ENCODE data around the gene HCRTR1. TPM values are rescaled to one million over a fixed set of nuclear protein-coding genes. Genes with fewer than 3 reads are reported as not detected.

The HCRTR1 gene
- polyA plus RNA-seq, 1 of the 3 experiments (the other 2 are of a cell fraction): 0.03 TPM

DNA sequence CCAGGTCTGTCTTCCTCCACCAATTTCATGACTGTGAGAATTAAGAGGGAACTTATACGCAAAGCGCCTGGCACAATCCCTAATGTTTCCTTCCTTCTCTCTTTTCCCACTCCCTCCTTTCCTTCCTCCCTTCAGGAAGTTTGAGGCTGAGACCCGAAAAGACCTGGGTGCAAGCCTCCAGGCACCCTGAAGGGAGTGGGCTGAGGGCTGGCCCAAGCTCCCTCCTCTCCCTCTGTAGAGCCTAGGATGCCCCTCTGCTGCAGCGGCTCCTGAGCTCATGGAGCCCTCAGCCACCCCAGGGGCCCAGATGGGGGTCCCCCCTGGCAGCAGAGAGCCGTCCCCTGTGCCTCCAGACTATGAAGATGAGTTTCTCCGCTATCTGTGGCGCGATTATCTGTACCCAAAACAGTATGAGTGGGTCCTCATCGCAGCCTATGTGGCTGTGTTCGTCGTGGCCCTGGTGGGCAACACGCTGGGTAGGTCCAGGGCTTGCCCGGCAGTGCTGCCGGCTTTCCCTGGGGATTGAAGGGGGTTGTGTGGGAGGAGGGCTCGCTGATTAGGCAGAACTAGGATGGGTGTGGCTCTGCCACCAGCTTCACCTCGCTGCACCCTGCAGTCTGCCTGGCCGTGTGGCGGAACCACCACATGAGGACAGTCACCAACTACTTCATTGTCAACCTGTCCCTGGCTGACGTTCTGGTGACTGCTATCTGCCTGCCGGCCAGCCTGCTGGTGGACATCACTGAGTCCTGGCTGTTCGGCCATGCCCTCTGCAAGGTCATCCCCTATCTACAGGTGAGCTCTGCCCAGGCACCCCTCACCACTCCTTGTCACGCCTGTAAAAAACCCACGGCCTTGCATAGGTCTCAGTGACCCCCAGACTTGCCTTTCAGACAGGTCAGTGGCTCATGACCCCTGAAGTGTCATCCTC is 1.7 kb downstream of the HCRTR1 start:
- Histone ChIP-seq H3K27me3 (ENCODE audit: insufficient read depth) (no peaks in the 10 kb centered on the region), H3K9me3 (no peaks in the 10 kb centered on the region), H3F3A (replicated peaks; ENCODE audit: insufficient read depth) (no peaks in the 10 kb centered on the region), H4K20me1 (ENCODE audit: insufficient read depth) (no peaks in the 10 kb centered on the region), H3K27ac (ENCODE audit: low read depth in 2 of 2, low read length in 1 of 2) (no peak overlapping the region), H3K9me2 (no peaks in the 10 kb centered on the region), H3K4me1 (ENCODE audit: control insufficient read depth in 1 of 2, insufficient read depth in 2 of 2, low read depth in 1 of 2, low read length in 1 of 2) (peaks cover 0 to 21% of the 10 kb centered on the region in 2 experiments; a peak in 1 of 4 replicates), H3K79me2 (ENCODE audit: insufficient read depth) (no peaks in the 10 kb centered on the region), H3K4me2 (no peak overlapping the region), H3K36me3 (replicated peaks in 1 of 2; ENCODE audit: control insufficient read depth in 1 of 2, insufficient read depth in 2 of 2, low read length in 1 of 2) (no peaks in the 10 kb centered on the region), H2AFZ (ENCODE audit: low read depth) (no peak overlapping the region), H3K4me3 (ENCODE audit: low read depth in 2 of 2, low read length in 1 of 2) (no peak overlapping the region), H3K9ac (no peak overlapping the region)
- TF ChIP-seq FOSL2 (IDR thresholded peaks at IDR 0.05; ENCODE audit: borderline replicate concordance, low read depth) (no peak), FOXM1 (IDR thresholded peaks at IDR 0.05; ENCODE audit: low read depth) (no peak), NFIC (IDR thresholded peaks at IDR 0.05; ENCODE audit: borderline replicate concordance) (no peak), ELF1 (IDR thresholded peaks at IDR 0.05) (no peak), RAD21 (IDR thresholded peaks at IDR 0.05; ENCODE audit: low read length) (no peak), TEAD4 (IDR thresholded peaks at IDR 0.05; ENCODE audit: borderline replicate concordance, insufficient read depth) (no peak), EP300 (IDR thresholded peaks at IDR 0.05; ENCODE audit: borderline replicate concordance in 1 of 2, low read depth in 1 of 2, low read length in 1 of 2) (no peak), FOXJ3 (CRISPR knock-in tag; IDR thresholded peaks at IDR 0.05) (no peak), USF2 (IDR thresholded peaks at IDR 0.05; ENCODE audit: borderline replicate concordance, low read depth, low read length) (no peak), SIN3A (IDR thresholded peaks at IDR 0.05; ENCODE audit: borderline replicate concordance, low read depth, low read length) (no peak), RFX5 (IDR thresholded peaks at IDR 0.05; ENCODE audit: low read length) (no peak), USF1 (IDR thresholded peaks at IDR 0.05; ENCODE audit: borderline replicate concordance, low read depth) (no peak), GABPA (IDR thresholded peaks at IDR 0.05; ENCODE audit: low read depth) (no peak), CHD2 (IDR thresholded peaks at IDR 0.05; ENCODE audit: low read length, partially characterized antibody) (no peak)
- TF ChIP-seq, protein P1, sequence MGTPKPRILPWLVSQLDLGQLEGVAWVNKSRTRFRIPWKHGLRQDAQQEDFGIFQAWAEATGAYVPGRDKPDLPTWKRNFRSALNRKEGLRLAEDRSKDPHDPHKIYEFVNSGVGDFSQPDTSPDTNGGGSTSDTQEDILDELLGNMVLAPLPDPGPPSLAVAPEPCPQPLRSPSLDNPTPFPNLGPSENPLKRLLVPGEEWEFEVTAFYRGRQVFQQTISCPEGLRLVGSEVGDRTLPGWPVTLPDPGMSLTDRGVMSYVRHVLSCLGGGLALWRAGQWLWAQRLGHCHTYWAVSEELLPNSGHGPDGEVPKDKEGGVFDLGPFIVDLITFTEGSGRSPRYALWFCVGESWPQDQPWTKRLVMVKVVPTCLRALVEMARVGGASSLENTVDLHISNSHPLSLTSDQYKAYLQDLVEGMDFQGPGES (IDR thresholded peaks at IDR 0.05; ENCODE audit: low read depth, low read length): no peak
- TF ChIP-seq, protein P2, sequence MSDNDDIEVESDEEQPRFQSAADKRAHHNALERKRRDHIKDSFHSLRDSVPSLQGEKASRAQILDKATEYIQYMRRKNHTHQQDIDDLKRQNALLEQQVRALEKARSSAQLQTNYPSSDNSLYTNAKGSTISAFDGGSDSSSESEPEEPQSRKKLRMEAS (IDR thresholded peaks at IDR 0.05; ENCODE audit: low read depth): no peak
- WGBS (ENCODE audit: low lambda C conversion rate): 88% methylated on average over 12 of the region's 23 CpGs
- ChIA-PET CTCF (interaction anchor here (0.6 to 4.2 kb wide), 35 partner anchors 9 to 315 kb away, joined by 3 to 56 read pairs (median 5); partner anchors contain the start of genes PEF1 and TINAGL1), POLR2A (no interaction called here)
- no peak for DNase-seq
